Smooth muscle cell (in vitro differentiated cells): ENCODE data around the gene SHFL. TPM values are rescaled to one million over a fixed set of nuclear protein-coding genes. Genes with fewer than 3 reads are reported as not detected.

ENCODE experiments used
- DNase-seq: peaks from one replicate; lab custom pipeline; 2025; ENCODE audit not compliant: unreplicated experiment; lab: John Stamatoyannopoulos, UW
- H2AFZ ChIP-seq: fragments of 200-600 bp; sonication (generic); 2 replicates; pipeline ENCODE4 v1.6.0; 2016; ENCODE audit warnings: antibody characterized with exemption, low read depth, mild to moderate bottlenecking
- H3F3A ChIP-seq: fragments of 200-600 bp; sonication (generic); 2 replicates; pipeline ENCODE4 v1.6.0; 2017; ENCODE audit warnings: antibody characterized with exemption, low read depth
- H3K27ac ChIP-seq: fragments of 200-600 bp; sonication (generic); 2 replicates; pipeline ENCODE4 v1.5.1; 2016; ENCODE audit warnings: low read depth, mild to moderate bottlenecking
- H3K27me3 ChIP-seq: fragments of 200-600 bp; sonication (generic); 2 replicates; pipeline ENCODE4 v1.6.1; 2016; ENCODE audit warnings: low read depth, mild to moderate bottlenecking
- H3K36me3 ChIP-seq: fragments of 200-600 bp; sonication (generic); 2 replicates; pipeline ENCODE4 v1.5.1; 2016; ENCODE audit warnings: low read depth
- H3K4me1 ChIP-seq: fragments of 200-600 bp; sonication (generic); 2 replicates; pipeline ENCODE4 v1.5.1; 2016; ENCODE audit warnings: low read depth
- H3K4me2 ChIP-seq: fragments of 200-600 bp; sonication (generic); 2 replicates; pipeline ENCODE4 v1.6.0; 2016; ENCODE audit warnings: mild to moderate bottlenecking
- H3K4me3 ChIP-seq: fragments of 200-600 bp; sonication (generic); 2 replicates; pipeline ENCODE4 v1.5.1; 2016; ENCODE audit warnings: mild to moderate bottlenecking
- H3K79me2 ChIP-seq: fragments of 200-600 bp; sonication (generic); 2 replicates; pipeline ENCODE4 v1.6.0; 2016; ENCODE audit warnings: low read depth, mild to moderate bottlenecking
- H3K9ac ChIP-seq: fragments of 200-600 bp; sonication (generic); 2 replicates; pipeline ENCODE4 v1.6.0; 2016; ENCODE audit warnings: low read depth
- H3K9me3 ChIP-seq: fragments of 200-600 bp; sonication (generic); replicated peaks from 2 replicates; pipeline ENCODE4 v1.5.1; 2016; ENCODE audit warnings: low read depth
- H4K20me1 ChIP-seq: fragments of 200-600 bp; sonication (generic); 2 replicates; pipeline ENCODE4 v1.6.0; 2016; ENCODE audit warnings: low read depth
- WGBS: methylation state at CpG from one replicate; pipeline ENCODE4 v1.1.7; 2016; ENCODE audit warnings: low lambda C conversion rate; 5-methylcytosine and 5-hydroxymethylcytosine counted together
- polyA plus RNA-seq: library from polyadenylated mRNA; unstranded; fragments of >200 nt; fragmentation: Nextera tagmentation; extraction: Ambion mirVana; gene quantifications from 2 replicates; pipeline ENCODE4 v1.2.1, GENCODE V29; 2016
- total RNA-seq: library from RNA; depleted of rRNA; stranded (reverse); fragments of >200 nt; gene quantifications from 2 replicates; pipeline ENCODE4 v1.2.3, GENCODE V29; 2014
- TF ChIP-seq, protein P1 (sequence below): fragments of 200-600 bp; sonication (generic); IDR thresholded peaks from 2 replicates; pipeline ENCODE4 v1.5.1; 2017; ENCODE audit warnings: borderline replicate concordance, mild to moderate bottlenecking, antibody characterized with exemption; ENCODE audit not compliant: insufficient read depth, poor library complexity, severe bottlenecking

SHFL gene
- total and polyA plus RNA-seq, 2 experiments from 2014 or later, result 15.6 to 28.7 TPM

DNA sequence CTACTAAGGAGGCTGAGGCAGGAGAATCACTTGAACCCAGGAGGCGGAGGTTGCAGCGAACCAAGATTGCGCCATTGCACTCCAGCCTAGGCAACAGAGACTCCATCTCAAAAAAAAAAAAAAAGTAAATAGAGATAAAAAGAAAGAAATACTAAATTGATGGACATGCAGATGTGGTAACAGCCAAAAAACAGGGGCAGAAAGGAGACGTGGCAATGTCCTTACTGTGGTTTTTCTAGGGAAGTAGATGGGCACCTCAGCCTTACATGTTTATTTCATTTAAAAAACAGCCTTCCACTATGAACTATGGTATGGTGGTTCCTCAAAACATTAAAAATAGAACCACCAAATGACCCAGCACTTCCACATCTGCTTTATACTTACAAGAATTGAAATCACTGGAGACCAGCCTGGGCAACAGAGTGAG is 40.1 kb downstream of the SHFL start:
- Histone ChIP-seq H3K79me2 (no peaks in the 10 kb centered on the region), H3K4me1 (no peaks in the 10 kb centered on the region), H3K9ac (no peak overlapping the region), H2AFZ (no peak overlapping the region), H4K20me1 (no peaks in the 10 kb centered on the region), H3K27ac (no peak overlapping the region), H3K4me2 (no peak overlapping the region), H3K9me3 (no peaks in the 10 kb centered on the region), H3F3A (no peaks in the 10 kb centered on the region), H3K27me3 (no peaks in the 10 kb centered on the region), H3K4me3 (no peak overlapping the region), H3K36me3 (no peaks in the 10 kb centered on the region)
- TF ChIP-seq, protein P1, sequence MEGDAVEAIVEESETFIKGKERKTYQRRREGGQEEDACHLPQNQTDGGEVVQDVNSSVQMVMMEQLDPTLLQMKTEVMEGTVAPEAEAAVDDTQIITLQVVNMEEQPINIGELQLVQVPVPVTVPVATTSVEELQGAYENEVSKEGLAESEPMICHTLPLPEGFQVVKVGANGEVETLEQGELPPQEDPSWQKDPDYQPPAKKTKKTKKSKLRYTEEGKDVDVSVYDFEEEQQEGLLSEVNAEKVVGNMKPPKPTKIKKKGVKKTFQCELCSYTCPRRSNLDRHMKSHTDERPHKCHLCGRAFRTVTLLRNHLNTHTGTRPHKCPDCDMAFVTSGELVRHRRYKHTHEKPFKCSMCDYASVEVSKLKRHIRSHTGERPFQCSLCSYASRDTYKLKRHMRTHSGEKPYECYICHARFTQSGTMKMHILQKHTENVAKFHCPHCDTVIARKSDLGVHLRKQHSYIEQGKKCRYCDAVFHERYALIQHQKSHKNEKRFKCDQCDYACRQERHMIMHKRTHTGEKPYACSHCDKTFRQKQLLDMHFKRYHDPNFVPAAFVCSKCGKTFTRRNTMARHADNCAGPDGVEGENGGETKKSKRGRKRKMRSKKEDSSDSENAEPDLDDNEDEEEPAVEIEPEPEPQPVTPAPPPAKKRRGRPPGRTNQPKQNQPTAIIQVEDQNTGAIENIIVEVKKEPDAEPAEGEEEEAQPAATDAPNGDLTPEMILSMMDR, result no peak
- WGBS, result 98% methylated on average over 4 of the region's 4 CpGs
- no peak for DNase-seq

- Histone ChIP-seq H3K9me3 (no peaks in the 10 kb centered on the region), H3K27me3 (no peaks in the 10 kb centered on the region), H3K4me2 (no peak overlapping the region), H3K27ac (no peak overlapping the region), H3K4me1 (no peaks in the 10 kb centered on the region), H3K36me3 (peaks cover 5% of the 10 kb centered on the region), H2AFZ (no peak overlapping the region), H4K20me1 (no peaks in the 10 kb centered on the region), H3K4me3 (no peak overlapping the region), H3F3A (no peaks in the 10 kb centered on the region), H3K79me2 (no peaks in the 10 kb centered on the region), H3K9ac (no peak overlapping the region)
- DNase-seq, result no peak
- TF ChIP-seq, protein P1, result no peak
- WGBS, result 94% methylated on average over 7 of the region's 7 CpGs
Observed at GRCh38 chr19:10132905-10133304, 46.8 kb downstream of the SHFL start.

DNA sequence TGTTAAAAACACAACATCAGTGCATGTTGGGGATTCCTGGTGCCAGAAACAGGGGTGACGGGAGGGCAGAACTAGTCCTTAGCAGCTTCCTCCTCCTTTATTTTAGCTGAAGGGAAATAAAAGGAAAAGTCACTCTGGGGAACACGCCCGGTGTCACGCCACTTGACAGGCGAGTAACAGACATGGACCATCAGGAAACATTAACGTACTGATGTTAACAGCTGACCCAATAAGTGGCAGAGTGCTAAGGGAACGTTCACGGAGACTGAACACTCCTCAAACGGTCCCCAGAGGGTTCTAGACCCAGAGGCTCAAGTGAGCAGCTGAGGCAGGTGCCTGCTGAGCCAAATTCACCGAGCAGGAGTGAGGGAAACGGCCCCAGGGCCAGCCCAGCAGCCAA is 47.5 kb downstream of the SHFL start:
- no peak for DNase-seq
- Histone ChIP-seq H3K27me3 (no peaks in the 10 kb centered on the region), H3F3A (no peaks in the 10 kb centered on the region), H3K4me3 (no peak overlapping the region), H3K36me3 (peaks cover 5% of the 10 kb centered on the region), H4K20me1 (no peaks in the 10 kb centered on the region), H3K9ac (no peak overlapping the region), H3K4me1 (no peaks in the 10 kb centered on the region), H3K27ac (no peak overlapping the region), H2AFZ (no peak overlapping the region), H3K79me2 (no peaks in the 10 kb centered on the region), H3K9me3 (no peaks in the 10 kb centered on the region), H3K4me2 (no peak overlapping the region)
- 96% methylated on average over 11 of the region's 11 CpGs for WGBS
- TF ChIP-seq, protein P1, result no peak

GRCh38 chr19:10134040-10134439 is 47.9 kb downstream of the SHFL start:
- TF ChIP-seq, protein P1, result no peak
- H3K27ac ChIP-seq, result no peak overlapping the region
- H3K9me3 ChIP-seq, result no peaks in the 10 kb centered on the region
- H3K79me2 ChIP-seq, result no peaks in the 10 kb centered on the region
- no peak overlapping the region for H3K4me2 ChIP-seq
- peaks cover 5% of the 10 kb centered on the region for H3K36me3 ChIP-seq
- no peaks in the 10 kb centered on the region for H4K20me1 ChIP-seq
- no peak overlapping the region for H2AFZ ChIP-seq
- no peaks in the 10 kb centered on the region for H3K4me1 ChIP-seq
- no peak for DNase-seq
- H3K27me3 ChIP-seq, result no peaks in the 10 kb centered on the region
- H3F3A ChIP-seq, result no peaks in the 10 kb centered on the region
- no peak overlapping the region for H3K9ac ChIP-seq
- 95% methylated on average over 9 of the region's 9 CpGs for WGBS
- no peak overlapping the region for H3K4me3 ChIP-seq
